RKO (cell line): Measurements from ENCODE around the gene MYORG.
"Not testable (repeated sequence)": the region's sequence is repeated elsewhere in the genome, so short reads cannot be mapped to it uniquely, and the experiment has no call there.

Experiments
- DNase-seq: peaks from one replicate; pipeline ENCODE4 v3.0.0-alpha.2; 2016; ENCODE audit warnings: low spot score

MYORG gene

GRCh38 chr9:34368796-34369195 is 7.9 kb downstream of the MYORG start:
- not testable (repeated sequence) for DNase-seq

DNA sequence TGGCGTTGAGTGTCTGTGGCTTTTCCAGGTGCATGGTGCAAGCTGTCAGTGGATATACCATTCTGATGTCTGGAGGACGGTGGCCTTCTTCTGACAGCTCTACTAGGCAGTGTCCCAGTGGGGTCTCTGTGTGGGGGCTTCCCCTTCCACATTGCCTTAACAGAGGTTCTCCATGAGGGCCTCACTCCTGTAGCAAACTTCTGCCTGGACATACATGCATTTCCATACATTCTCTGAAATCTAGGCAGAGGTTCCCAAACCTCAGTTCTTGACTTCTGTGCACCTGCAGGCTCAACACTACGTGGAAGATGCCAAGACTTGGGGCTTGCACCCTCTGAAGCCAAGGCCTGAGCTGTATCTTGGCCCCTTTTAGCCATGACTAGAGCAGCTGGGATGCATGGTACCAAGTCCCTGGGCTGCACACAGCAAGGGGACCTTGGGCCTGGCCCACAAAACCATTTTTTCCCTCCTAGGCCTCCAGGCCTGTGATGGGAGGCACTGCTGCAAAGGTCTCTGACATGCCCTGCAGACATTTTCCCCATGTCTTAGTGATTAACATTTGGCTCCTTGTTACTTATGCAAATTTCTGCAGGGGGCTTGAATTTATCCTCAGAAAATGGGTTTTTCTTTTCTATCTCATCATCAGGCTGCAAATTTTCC is 8.8 kb downstream of the MYORG start:
- DNase-seq, result not testable (repeated sequence)

GRCh38 chr9:34366365-34366764 is 10.3 kb downstream of the MYORG start:
- no peak for DNase-seq

DNA sequence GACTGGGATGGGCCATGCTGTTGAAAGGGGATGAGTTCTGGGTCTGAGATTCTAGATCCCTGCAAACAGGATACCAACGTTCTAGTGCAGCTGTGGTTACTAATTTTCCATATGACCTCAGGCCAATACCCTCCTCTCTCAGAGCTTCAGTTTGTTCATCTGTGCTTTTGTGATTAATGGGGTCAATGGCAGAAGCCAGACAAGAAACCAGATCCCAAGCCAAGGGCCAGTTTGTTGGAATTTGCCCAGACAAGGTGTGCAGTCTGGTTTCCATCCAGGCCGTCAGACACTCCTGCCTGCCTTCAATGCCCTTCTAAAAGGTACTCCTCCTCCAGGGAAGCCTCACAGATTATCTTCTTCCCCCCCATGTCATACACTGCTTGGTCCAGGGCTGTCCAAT is 11.4 kb downstream of the MYORG start:
- no peak for DNase-seq

DNA sequence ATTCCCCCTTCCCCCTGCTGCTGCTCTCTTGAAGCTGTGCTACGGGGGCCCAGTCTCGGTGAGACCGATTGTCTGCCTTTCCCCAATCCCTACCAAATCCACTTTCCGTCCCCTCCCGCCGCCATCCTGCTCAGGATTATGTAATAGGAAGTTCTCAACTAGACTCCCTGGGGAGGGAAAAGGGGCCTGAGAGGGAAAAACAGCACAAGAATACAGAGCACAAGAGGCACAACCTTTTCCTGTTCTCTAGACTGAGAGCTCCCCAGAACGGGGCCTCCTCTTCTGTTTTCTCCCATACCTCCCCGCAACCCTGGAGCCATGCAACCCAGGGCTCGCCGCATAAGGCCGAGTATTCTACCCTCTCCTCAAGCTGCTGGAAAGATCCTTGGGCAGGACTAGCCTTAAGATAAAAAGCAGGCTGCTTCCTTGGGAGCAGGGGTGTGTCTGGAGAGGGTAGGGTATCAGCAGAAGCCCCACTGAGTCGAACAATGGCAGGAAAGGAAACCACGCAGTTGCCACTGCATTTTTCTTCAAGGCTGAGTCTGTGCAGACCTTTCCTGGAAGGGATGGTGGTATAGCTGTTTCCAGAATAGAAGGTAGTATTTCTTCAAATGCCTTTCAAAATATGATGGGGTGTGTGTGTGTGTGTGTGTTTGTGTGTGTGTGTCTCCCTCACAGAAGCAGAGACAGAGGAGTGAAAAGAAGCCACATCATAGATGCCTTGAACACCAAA is 12.9 kb downstream of the MYORG start:
- no peak for DNase-seq

DNA sequence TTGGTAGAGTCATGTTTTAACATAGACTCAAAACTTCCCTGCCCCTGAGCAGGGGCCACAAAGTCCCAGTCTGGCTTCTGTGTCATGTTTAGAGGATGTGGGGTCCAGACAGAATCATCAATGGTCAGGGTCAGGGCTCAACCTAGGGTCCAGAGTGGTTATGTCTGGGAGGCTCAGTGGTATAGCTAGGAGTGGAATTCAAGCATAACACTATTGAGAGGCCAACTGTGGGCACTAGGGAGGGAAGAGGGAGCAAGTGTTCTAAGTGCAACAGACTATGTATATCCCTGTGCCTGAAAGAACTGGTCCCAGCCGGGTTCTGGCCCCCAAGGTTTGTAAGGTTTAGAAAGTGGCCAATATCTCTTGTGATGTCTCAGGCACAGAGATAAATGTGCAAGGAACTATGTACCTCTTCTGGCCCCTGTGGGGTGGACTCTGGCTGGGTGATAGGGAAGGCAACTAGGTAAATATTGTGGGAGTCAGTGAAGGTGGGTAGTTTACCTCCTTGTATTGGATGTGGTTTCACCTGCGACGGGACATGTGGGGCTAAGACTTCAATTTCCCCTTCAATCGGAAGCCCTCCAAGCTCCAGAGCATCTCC is 14.0 kb downstream of the MYORG start:
- DNase-seq, result no peak

- DNase-seq, result not testable (repeated sequence)
These were observed 23.7 kb downstream of the MYORG start for GRCh38 chr9:34352957-34353356.

DNA sequence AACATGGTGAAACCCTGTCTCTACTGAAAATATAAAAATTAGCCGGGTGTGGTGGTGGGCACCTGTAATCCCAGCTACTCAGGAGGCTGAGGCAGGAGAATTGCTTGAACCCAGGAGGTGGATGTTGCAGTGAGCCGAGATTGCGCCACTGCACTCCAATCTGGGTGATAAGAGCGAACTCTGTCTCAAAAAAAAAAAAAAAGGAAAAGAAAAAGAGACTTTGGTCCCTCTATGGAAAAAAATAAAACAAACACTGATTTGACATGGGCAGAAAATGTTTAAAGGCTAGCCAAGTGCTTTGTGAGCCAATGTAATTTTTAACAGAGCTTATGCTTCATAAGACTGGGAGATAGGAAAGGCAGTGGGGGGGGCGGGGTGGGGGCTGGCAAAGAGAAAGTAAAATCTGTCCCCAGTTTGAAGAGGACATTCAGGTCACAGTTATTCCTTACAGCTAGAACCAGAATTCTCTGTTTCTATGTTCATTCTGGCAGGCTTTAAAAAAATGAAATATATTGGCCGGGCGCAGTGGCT is 24.5 kb downstream of the MYORG start:
- not testable (repeated sequence) for DNase-seq

- no peak for DNase-seq
These were observed 27.4 kb downstream of the MYORG start for GRCh38 chr9:34349324-34349723.

- no peak for DNase-seq
These were observed 28.9 kb downstream of the MYORG start for GRCh38 chr9:34347800-34348158.

GRCh38 chr9:34346873-34347799 is 29.6 kb downstream of the MYORG start:
- no peak for DNase-seq

DNA sequence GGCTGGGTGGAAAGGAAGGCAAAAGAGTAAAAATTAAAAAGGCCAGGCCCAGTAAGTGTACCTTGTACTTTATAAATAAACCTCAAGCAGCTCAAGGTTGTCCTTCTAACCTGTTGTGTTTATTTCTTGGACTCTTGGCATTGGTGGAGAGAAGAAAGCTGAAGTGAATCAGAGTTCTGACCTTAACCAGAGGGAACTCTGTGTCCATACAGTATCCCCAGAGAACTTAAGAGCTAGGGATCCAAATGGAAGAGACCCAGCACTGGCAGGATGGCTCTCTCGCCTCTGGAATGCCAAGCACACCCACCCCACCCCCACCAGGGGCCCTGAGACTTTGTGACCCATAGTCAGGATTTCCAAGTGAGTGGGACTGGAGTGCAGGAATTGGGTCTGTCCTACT is 33.1 kb downstream of the MYORG start:
- DNase-seq, result no peak

DNA sequence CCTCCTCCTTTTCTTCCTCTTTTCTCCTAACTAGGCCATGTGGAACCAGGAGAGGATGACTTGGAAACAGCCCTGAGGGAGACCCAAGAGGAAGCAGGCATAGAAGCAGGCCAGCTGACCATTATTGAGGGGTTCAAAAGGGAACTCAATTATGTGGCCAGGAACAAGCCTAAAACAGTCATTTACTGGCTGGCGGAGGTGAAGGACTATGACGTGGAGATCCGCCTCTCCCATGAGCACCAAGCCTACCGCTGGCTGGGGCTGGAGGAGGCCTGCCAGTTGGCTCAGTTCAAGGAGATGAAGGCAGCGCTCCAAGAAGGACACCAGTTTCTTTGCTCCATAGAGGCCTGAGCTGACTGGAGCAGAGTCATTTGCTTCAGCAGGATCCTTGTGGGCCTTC is 33.6 kb downstream of the MYORG start:
- DNase-seq, result no peak

DNA sequence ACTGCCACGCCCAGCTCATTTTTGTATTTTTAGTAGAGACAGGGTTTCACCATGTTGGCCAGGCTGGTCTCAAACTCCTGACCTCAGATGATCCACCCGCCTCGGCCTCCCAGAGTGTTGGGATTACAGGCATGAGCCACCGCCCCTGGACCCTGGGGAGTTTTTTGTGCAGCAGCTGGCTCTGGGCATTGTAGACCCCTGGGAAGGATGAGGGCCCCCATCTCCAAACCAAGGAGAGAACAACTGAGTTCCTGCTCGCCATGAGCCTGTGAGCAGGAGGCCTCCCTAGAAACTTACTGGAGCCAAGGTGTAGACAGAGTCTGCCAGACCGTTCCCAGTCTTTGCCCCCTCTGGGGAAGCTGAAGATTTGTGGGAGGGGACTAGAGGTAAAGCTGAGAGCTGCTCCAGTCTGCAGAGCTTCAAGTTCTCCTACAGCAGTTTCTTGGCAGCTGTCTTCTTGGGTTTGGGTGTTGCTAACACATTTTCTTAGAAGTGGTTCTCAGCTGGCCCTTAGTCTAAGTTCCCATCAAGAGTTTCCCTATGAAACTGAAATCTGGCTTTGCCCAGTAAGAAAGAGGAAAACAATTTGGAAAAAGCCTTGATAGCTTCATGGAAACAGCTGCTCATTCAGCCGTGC is 34.9 kb downstream of the MYORG start:
- DNase-seq, result no peak

DNA sequence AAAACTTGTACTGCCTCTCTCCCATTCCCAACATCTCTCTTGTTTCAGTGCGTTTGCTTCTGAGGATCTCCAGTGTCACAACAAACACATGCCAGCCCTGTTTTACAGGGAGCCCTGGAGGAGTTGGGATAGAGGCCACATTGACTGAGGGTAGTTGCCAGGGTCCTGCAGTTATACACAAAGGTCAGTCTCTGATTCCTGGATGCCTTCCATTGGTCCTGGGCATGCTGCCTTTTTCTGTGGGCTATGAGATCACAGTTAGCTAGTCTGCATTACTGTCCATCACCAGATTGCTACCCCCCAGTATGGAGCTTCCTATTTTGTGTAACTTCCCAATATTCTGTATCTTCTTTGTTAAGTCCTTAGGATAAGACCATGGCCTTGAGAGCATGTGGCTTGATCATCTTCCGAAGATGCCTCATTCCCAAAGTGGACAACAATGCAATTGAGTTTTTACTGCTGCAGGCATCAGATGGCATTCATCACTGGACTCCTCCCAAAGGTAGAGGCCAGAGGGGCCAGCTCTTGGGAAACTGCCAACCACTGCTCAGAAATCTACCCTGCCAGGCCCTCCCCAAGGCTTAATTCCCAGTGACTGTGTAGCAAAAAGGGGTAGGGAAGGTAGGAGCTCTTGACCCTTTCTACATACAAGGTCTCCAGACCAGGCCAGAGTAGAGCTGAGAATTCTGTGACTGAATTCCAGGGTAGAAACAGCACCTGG is 37.9 kb downstream of the MYORG start:
- DNase-seq, result no peak

- DNase-seq, result not testable (repeated sequence)
These were observed 38.6 kb downstream of the MYORG start for GRCh38 chr9:34338079-34338478.

DNA sequence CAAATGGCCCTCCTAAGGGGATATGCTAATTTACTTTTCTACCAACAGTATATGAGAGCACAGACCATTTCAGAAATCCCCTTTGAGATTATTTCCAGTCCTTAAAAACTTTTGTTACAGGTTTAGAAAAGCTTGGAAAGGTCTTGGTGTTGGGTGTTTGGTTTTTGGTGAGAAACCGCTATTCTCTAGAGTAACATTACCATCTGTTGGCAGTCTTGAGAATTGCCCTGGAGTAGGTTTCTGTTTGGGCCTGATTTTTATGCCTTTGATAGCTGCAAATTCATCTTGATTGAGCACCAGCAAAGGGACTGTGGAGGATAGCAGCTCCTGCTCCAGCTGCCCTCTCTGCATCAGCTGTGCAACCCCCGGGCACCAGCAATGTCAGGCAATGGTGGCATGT is 39.3 kb downstream of the MYORG start:
- DNase-seq, result no peak

- no peak for DNase-seq
These were observed 41.3 kb downstream of the MYORG start for GRCh38 chr9:34335376-34335775.

DNA sequence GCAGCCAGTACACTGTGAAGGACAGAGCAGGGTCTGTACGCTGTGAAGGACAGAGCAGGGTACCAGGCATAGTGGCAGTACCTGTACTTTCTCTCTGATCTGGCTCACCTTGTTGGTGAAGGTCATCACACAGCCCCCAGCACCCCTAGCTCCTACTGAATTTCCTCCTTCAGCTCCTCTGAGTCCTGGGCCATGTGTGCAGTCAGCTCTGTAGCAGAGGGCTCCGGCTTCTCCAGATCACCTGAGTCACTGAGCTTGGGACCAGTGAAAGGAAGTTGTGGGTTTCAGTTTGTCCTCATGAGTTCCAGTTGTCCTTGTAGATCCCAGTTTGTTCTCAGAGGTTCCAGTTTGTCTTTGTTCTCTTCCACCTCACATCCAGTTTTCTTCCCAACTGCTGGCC is 41.8 kb downstream of the MYORG start:
- DNase-seq, result no peak

- no peak for DNase-seq
These were observed 42.3 kb downstream of the MYORG start for GRCh38 chr9:34334337-34334824.

DNA sequence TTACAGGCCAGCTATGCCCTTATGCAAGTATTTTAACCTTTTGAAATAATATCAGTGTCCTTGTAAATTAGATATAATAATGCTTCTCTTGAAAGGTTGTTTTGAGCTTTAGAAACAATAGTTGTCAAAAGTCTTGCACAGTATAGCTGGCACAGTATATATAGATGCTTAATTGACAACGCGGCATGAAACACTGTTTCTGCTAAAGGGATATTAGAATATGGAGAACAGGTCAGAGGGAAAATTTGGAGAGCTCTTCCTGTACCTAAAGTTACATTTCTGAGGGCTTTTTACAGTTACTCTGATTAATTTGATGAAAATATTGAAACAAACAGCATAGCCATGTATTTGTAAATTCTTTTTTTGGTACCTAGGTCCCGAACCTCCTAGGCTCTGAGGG is 42.9 kb downstream of the MYORG start:
- DNase-seq, result no peak
